K562 (cell line): ENCODE data around the gene MLN. TPM values are rescaled to one million over a fixed set of nuclear protein-coding genes. Genes with fewer than 3 reads are reported as not detected.

Source experiments
- BCLAF1 ChIP-seq, 2 experiments: fragments of 450-650 bp in 1 of 2; IDR thresholded peaks; 2 replicates each; pipeline ENCODE4 v1.6.1; 2011 to 2017; ENCODE audit warnings: low read depth in 2 of 2, antibody characterized with exemption in 1 of 2, borderline replicate concordance in 1 of 2, low read length in 1 of 2, mild to moderate bottlenecking in 1 of 2, mixed read lengths in 1 of 2; ENCODE audit not compliant: control insufficient read depth in 1 of 2
- DIDO1 ChIP-seq: fragments of 450-650 bp; IDR thresholded peaks from 2 replicates; pipeline ENCODE4 v1.6.1; 2016; ENCODE audit warnings: low read depth, missing biosample characterization, missing genetic modification characterization
- ERF ChIP-seq: fragments of 450-650 bp; formaldehyde crosslinking; IDR thresholded peaks from 2 replicates; pipeline ENCODE4 v1.4.0; 2020; ENCODE audit warnings: mild to moderate bottlenecking, mixed read lengths
- GABPA ChIP-seq: fragments of 200-800 bp; sonication (Bioruptor generic); conservative IDR thresholded peaks from 2 replicates; pipeline ENCODE4 v1.6.1; 2016; ENCODE audit warnings: low read depth, missing genetic modification characterization, missing compliant biosample characterization
- LARP7 ChIP-seq: fragments of 450-650 bp; IDR thresholded peaks from 2 replicates; pipeline ENCODE4 v1.6.1; 2016
- NFRKB ChIP-seq: fragments of 450-650 bp; IDR thresholded peaks from 2 replicates; pipeline ENCODE4 v1.6.1; 2016; ENCODE audit warnings: low read depth
- NR2C1 ChIP-seq, 2 experiments: fragments of 450-650 bp; IDR thresholded peaks; 2 replicates each; pipeline ENCODE4 v1.6.1; 2017; ENCODE audit warnings: mild to moderate bottlenecking in 2 of 2, antibody characterized with exemption in 1 of 2, inconsistent platforms in 1 of 2, missing compliant biosample characterization in 1 of 2, missing genetic modification characterization in 1 of 2
- NR3C1 ChIP-seq: sonication (generic); formaldehyde crosslinking; IDR thresholded peaks from 2 replicates; pipeline ENCODE4 v1.8.1; 2022; ENCODE audit warnings: missing genetic modification reagents
- PKNOX1 ChIP-seq: fragments of 450-650 bp; IDR thresholded peaks from 2 replicates; pipeline ENCODE4 v1.6.1; 2016
- PPARD ChIP-seq: fragments of 250-450 bp; sonication (Bioruptor Pico); IDR thresholded peaks from 2 replicates; pipeline ENCODE4 v1.8.0; 2022; ENCODE audit warnings: inconsistent platforms, mild to moderate bottlenecking, moderate library complexity
- RBBP5 ChIP-seq: fragments of 200-600 bp; sonication (generic); IDR thresholded peaks from 2 replicates; pipeline ENCODE4 v1.6.1; 2012; ENCODE audit warnings: borderline replicate concordance, mild to moderate bottlenecking, low read length, control low read depth, inconsistent platforms; ENCODE audit not compliant: insufficient read depth, poor library complexity, severe bottlenecking
- SIN3B ChIP-seq: fragments of 450-650 bp; IDR thresholded peaks from 2 replicates; pipeline ENCODE4 v1.6.1; 2017; ENCODE audit warnings: low read depth, mild to moderate bottlenecking, moderate library complexity
- THRA ChIP-seq: fragments of 450-650 bp; IDR thresholded peaks from 2 replicates; pipeline ENCODE4 v1.6.1; 2017; ENCODE audit warnings: mild to moderate bottlenecking, moderate library complexity
- ZNF75A ChIP-seq: fragments of 450-650 bp; formaldehyde crosslinking; IDR thresholded peaks from 2 replicates; pipeline ENCODE4 v1.4.0; 2020; ENCODE audit warnings: mild to moderate bottlenecking
- polyA plus RNA-seq, 8 experiments: library from polyadenylated mRNA; depleted of rRNA in 4 of 8; stranded (reverse) in 5 of 8; unstranded in 3 of 8; fragments of >200 nt; fragmentation: Nextera tagmentation in 2 of 8; fragmentation: Illumina TruSeq in 1 of 8; extraction: Ambion mirVana in 2 of 8; extraction: Trizol in 1 of 8; gene quantifications; 2 replicates each; pipeline versions ENCODE4 v1.2.1 to v1.2.3, GENCODE V29; 2011 to 2014; ENCODE audit warnings: inconsistent platforms in 1 of 8, missing spikeins in 1 of 8
- total RNA-seq, 7 experiments: library from RNA; depleted of rRNA in 6 of 7; stranded (reverse); fragments of >200 nt in 6 of 7; fragmentation: Illumina TruSeq in 2 of 7; extraction: Trizol in 2 of 7; gene quantifications; 2 replicates each; pipeline versions ENCODE4 v1.2.1 to v1.2.3, GENCODE V29; 2011 to 2021; ENCODE audit warnings: low replicate concordance in 1 of 7

MLN gene
- total and polyA plus RNA-seq, 9 of the 15 experiments (the other 6 are each of a cell fraction or from before 2014, with no cell fraction given) = not detected

GRCh38 chr6:33788694-33789549 lies 14.9 kb downstream of the MLN start, which contains the start of gene LEMD2 (continued):
- TF ChIP-seq BCLAF1 (IDR thresholded peaks at IDR 0.05; ENCODE audit: borderline replicate concordance in 1 of 2, control insufficient read depth in 1 of 2, low read depth in 2 of 2, low read length in 1 of 2) = peak in 1 of 2 experiments; percentile 59; a peak in 1 of 4 replicates
- peak; percentile 84; the same call in 1 of the 2 replicates for TF ChIP-seq ERF (CRISPR knock-in tag)
- TF ChIP-seq THRA = no peak
- TF ChIP-seq PPARD (CRISPR knock-in tag) = no peak
- no peak for TF ChIP-seq ZNF75A (CRISPR knock-in tag)
- TF ChIP-seq GABPA (tag) = peak; percentile 93
- TF ChIP-seq NR3C1 = peak; percentile 45; the same call in 1 of the 2 replicates
- peak; percentile 96 for TF ChIP-seq NR2C1 (IDR thresholded peaks at IDR 0.05)
- peak; percentile 96 for TF ChIP-seq NR2C1 (tag; IDR thresholded peaks at IDR 0.05)
- 0 out of 2 replicates have a peak, but pooled peaks have one; percentile 65 for TF ChIP-seq LARP7
- no peak for TF ChIP-seq NFRKB
- peak; percentile 78; the same call in 1 of the 2 replicates for TF ChIP-seq SIN3B
- peak; percentile 90 for TF ChIP-seq PKNOX1
- TF ChIP-seq RBBP5 = peak; percentile 71
- TF ChIP-seq DIDO1 (tag) = peak; percentile 89
